CD4-positive, alpha-beta T cell treated with Interleukin-10 for 1 hour (primary cell): ENCODE measurements around the gene UBAC2.

Source experiments
- DNase-seq: peaks from one replicate; pipeline ENCODE4 v3.0.0-alpha.2; 2020

Gene UBAC2, protein sequence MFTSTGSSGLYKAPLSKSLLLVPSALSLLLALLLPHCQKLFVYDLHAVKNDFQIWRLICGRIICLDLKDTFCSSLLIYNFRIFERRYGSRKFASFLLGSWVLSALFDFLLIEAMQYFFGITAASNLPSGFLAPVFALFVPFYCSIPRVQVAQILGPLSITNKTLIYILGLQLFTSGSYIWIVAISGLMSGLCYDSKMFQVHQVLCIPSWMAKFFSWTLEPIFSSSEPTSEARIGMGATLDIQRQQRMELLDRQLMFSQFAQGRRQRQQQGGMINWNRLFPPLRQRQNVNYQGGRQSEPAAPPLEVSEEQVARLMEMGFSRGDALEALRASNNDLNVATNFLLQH

DNA sequence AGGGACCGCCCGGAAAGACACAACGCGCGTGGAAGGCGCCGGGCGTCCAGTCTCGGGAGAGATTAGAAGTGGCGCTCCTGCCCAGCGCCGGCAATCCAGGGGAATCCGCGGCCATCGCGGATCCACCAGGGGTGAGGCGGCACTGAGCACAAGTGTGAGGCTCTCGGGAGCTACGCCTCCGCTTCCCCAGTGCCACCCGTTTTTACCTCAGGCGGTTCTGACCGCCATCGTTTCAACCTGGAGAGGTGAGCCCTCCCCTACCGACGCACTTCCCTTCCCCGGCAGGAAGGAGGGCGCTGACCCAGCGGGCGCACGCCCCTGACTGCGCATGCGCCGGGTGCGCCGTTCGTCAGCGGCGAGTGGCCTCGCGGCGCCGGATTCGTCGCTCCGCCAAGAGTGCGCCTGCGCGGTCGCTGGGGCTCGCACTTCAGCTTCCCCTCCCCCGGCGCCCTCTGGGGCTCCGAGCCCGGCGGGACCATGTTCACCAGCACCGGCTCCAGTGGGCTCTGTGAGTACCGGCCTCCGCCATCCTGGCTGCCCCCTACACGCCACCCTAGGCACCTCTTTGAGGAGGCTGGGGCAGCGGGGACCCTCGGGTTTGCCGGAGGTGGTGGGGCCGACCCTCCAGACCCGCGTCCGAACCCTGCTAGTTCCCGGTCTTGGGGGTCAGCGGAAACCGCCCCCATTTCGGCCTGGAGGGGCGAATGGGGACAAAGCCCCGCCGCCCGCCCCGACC is at the start of gene UBAC2:
UBAC2 (plus strand) TSS at position 423 of the 736 bp plus-strand sequence; CDS start at position 478, 55 bp downstream.
- peak; percentile 97 for DNase-seq

DNA sequence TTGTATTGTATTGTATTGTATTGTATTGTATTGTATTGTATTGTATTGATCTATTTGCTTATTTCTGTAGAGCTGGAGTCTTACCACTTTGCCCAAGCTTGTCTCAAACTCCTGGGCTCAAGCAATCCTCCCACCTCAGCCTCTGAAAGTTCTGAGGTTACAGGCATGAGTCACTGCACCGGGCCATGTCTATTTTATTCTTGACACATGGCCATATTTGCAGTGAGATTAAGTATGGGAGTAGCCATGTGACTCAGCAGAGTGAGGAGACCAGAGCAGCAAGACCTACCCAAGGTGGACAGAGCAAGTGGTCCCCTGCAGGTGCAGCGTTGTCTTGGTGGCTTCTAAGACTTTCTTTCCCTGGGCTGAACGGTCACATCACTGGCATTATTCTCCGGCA is 49.1 kb upstream of the UBAC2 start:
- no peak for DNase-seq

DNA sequence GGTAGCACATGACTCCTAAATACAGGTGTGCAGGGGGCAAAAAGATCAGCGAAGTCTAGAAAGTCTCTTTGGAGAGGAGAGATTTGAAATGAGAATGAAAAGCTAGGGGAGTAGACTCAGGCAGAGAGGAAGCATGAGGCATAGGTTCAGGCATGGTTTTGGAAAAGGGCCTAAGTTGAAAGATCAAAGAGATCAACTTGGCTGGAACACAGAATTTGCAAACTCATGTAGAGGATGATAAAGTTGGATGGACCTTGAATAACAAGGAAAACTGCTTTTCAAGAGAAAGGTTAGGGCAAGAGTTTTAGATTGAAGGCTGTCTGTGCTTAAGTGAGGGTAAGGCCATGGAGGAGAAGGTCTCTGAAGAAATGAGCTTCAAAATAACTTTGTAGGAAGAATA is 47.4 kb upstream of the UBAC2 start:
- DNase-seq, result no peak

DNA sequence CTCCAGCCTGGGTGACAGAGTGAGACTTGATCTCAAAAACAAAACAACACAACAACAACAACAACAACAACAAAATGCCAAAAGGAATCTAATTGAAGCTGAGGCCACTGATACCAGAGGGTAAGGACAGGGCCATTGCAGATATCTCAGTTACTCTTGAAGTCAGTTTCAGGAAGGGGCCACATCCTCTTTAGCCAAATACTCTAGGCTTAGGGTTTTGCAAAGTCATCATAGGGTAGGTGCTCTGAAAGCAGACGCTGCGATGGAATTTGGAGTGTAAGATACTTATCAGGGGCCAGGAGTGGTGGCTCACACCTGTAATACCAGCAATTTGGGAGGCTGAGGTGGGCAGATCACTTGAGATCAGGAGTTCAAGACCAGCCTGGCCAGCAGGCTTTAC is 46.6 kb upstream of the UBAC2 start:
- no peak for DNase-seq

DNA sequence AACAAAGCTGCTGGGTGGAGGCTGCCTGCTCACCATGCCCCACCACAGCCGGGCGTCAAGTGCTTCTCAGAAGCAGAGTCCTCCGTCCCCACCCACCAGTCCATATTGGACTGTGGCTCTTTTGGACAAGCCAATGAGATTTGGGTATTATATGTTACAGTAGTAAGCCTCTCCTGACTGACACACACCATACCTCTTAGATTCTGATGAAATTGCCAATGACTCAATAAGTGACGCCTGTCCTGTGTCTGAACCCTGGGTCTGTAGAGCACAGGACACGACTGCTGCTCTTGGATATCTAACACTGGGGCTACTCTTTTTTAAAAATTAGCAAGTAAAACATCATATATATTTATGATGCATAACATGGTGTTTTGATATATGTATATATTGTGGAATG is 44.8 kb upstream of the UBAC2 start:
- DNase-seq, result no peak

DNA sequence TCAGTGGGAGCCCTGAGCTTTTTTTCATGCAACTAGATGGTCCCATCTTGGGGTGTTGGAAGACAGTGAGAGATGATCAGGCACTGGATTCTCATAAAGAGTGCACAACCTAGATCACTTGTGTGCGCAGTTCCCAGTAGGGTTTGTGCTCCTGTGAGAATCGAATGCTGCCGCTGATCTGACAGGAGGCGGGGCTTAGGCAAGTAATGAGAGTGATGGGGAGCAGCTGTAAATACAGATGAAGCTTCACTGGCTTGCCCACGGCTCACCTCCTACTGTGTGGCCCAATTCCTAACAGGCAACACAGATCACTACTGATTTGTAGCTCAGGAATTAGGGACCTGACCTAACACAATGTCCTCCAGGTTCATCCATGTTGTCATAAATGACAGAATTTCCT is 43.6 kb upstream of the UBAC2 start:
- DNase-seq, result no peak

DNA sequence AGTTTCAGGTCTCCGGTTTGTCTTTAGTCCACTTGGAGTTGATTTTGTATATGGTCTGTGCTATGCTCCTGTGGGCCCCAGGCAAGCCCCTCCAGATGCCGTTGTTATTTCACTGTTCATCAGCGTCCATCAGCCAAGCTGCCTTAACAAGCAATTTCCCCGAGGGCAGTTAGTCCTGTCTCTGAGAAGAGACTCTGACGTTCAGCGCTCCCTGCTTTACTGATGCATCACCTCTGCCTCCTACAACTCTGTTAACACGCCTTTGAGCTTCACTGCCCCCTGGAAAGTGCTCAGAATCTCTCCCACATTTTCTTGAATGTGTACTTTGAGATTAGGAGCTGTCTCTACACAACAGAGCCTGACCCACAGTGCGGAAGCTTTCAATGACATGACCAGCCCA is 41.8 kb upstream of the UBAC2 start:
- no peak for DNase-seq

DNA sequence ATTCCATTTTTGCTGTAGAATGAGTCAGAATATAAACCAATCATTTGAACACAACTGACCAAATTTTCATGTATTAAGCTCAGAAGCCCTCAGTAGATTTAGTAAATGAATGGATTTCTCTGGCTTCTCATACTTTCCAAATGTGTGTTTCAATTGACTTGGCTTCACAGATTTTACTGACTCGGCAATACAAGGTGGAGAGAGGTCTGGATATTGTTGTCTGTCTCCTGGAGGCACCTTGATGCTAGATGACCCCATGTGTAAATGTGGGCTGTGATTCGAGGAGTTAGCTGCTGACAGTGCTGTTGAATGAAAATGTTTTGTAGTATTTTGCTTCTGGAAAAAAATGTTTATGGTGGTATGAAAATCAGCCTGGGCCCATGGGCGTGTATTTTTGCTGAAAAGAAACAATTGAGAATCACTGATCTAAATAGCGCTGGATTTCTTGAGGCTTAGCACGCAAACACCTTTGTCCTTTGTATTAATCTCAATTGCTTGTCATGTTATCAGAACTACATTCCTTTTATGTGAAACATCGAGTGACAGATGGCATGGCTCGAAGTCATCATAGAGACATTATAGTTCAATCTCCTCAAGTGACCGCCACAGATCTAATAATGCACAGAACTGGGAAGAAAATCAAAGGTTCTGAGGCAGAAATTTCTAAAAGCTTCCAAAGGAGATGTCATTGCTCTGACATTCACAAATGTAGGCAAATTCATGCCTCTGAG is 41.2 kb upstream of the UBAC2 start:
- DNase-seq, result no peak

DNA sequence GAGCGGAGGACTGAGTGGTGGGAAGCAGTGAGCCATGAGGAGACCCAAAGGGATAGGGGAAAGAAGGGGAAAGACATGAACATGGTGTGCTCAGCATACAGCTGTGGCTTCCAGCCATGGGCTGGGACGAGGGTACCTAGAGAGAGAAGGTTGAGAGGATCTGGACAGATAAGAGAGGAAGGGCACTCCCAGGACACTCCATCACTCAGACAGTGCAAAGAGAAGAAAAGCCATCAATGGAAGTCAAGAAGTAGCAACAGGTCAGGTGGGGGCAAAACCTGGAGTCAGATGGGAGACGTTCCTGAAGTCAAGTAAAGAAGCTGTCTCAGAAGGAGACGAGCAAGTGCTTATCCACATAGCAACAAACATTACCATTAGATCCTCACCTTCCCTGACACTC is 40.2 kb upstream of the UBAC2 start:
- DNase-seq, result no peak

DNA sequence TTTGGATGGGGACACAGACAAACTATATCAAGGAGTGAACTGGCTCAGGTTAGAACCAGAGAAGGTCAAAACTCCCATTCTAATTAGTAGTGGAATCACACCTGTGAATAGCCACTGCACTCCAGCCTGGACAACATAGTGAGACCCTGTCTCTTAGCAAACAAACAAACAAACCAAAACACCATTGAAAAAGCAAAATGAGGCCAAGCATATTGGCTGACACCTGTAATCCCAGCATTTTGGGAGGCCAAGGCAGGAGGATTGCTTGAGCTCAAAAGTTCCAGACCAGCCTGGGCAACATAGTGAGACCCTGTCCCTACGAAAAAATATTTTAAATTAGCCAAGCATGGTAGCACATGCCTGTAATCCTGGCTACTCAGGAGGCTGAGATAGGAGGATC is 39.1 kb upstream of the UBAC2 start:
- no peak for DNase-seq

DNA sequence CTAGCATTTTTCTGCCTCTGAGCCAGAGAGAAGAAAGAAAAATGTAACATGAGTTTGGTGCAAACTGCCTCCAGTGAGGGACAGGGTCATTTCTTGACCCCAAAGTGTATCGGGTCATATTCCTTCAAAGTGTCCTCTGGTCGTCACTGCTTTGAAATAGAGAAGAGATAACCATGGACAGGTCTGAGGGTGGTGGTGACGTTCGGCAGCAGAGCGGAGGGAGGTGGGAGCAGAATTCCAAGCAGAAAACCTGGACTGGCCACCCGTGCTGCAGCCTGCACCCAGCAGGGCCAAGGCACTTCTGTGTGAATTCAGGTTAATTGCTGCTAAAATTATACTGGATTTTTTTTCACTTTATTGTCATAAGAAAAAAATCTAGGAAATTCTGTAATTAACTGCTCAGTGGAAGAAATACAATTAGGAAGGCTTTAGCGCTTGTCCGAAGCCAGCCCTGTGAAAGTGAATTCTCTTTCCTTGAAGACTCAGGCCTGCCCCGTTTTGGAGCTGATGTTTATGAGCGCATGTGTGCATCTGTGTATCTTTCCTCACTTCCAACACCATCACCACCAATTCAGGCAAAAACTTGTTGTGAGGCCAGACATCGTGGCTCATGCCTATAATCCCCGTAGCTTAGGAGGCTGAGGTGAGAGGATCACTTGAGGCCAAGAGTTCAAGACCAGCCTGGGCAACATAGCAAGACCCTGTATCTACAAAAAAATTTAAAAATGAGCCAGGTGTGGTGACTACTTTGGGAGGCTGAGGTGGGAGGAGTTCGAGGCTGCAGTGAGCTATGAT is 37.9 kb upstream of the UBAC2 start:
- DNase-seq, result no peak

DNA sequence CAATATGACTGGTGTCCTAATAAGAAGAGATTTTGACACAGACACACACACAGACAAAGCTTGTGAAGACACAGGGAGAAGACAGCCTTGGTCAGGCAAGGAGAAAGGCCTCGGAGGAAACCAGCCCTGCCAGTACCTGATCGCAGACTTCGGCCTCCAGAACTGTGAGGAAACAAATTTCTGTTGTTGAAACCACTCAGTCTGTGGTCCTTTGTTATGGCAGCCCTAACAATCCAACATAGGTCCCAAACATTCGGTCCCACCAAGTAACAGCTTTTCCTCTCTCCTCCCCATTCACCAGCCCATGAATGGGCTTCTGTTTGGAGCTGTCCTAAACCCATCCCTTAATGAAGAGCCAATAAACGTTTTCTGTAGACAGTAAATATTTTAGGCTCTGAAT is 36.4 kb upstream of the UBAC2 start:
- no peak for DNase-seq

DNA sequence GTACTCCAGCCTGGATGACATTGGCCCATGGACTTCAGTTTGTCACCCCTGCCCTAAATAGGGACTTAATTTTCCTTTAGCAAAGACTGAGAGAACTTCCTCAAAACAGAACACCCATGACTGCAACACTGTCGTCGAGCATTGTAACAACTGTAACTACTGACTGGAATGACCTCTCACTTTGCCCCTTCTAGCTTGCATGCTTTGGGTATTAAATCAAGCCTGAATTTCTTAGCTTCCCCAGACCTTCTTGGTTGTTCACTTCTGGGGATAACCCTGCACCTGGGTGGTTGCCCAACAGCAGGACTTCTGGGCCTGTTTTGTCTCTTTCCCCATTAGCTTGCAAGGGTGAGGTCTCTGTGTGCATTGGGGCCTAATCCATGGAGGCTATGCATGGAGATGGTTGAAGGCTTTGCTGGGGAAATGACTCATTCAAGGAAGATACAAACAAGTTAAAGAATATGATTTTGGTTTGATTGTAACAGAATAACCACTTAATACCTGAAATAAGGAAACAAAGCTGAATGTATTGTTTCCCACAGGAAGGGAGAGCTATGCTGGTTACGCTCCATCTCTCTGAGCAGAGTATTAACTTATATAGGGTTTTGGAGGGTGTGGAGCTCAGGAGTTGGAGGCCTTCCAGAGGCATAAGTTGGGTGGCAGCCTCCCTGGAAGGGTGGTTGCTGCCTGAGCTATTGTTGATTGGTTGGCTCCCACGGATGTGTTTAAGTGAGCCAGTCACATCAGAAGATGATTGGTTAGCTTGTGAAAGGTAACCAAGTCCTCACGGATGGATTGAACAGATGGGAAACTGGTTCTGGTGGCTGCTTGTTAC is 34.7 kb upstream of the UBAC2 start:
- no peak for DNase-seq

DNA sequence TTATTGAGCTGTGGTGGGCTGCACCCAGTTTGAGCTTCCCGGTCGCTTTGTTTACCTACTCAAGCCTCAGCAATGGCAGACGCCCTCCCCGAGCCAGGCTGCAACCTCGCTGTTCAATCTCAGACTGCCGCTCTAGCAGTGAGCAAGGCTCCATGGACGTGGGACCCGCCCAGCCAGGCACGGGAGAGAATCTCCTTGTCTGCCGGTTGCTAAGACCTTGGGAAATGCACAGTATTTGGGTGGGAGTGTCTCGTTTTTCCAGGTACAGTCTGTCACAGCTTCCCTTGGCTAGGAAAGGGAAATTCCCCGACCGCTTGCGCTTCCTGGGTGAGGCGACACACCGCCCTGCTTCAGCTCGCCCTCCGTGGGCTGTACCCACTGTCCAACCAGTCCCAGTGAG is 27.7 kb upstream of the UBAC2 start:
- DNase-seq, result no peak

DNA sequence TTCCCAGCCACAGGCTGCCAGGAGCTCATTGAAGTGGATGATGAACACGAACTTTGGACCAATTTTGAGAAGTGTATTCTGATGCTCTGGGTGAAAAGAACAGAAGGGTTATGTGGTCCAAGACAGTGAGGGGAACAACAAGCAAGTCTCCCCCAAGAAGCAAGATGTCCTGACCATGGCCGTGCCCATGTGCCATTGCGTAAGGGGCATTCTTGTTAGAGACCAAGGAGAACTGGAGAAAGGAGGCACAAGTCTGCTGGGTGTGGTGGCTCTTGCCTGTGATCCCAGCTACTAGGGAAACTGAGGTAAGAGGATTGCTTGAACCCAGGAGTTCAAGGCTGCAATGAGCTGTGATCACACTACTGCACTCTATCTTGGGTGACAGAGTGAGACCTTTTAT is 27.0 kb upstream of the UBAC2 start:
- no peak for DNase-seq

DNA sequence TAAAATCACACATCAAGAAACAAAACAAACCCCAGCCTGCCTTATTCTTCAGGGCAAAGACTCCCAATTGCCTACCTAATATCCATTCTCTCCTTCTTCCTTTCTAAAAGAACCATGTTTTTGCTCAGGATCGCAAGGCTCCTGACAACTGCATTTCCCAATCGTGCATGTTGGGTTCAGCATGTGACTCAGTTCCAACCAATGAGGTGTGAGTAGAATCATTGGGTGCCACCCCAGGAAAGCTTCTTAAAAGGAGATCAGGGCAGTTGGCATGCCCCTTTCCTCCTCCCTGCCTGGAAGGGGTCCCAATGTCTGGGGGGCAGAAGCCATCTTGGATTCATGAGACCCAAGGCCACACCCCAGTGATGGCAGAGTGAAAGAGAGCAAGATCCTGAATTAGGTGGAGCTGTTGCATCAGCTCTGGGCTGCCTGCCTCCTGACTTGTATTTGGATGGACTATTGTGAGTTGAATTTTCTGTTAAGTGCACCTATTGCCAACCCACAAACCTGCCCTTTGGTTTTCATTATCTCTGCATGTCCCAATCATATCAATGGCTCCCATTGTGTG is 26.0 kb upstream of the UBAC2 start:
- no peak for DNase-seq

DNA sequence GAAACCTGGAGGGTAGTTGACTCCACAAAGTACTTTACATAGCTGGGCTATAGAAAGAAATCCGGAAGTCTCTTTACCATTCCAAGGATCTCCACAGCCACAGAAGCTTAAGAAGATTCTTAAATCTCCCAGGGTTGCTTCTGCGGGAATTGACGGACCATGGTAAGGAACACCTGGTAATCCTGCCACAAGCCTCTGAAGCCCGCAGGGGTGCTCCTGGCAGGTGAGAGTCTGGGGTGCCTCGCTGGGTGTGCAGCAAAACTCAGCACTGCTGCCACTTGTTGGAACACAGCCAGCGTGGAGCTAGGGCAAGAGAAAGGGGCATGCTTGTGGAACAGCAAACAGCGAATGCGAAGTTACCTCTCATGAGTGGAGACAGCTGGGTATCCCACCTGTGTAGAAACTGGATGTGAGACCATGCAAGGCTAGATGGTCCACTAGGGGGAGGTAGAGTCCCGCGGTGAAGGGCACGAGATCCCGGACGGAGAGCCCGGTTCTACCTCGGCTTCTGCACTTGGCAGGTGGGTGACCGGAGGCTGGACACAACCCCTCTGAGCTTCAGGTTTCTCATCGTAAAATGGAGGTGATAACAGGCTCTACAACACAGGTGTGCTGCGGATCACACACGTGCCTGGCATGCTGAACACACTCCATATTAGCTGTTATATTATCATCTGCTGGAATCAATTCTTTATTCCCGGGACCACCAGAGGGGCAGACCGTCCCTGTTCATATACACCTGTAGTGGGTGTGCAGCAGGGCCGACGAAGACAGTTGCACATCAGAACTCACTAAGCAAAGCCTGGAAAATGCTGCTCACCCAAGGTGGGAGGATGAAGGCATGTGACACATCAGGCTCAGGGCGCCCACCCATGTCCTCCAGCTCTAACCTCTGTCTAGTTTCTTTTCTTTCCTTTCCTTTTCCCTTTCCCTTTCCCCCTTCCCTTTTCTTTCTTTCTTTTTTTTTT is 24.1 kb upstream of the UBAC2 start:
- DNase-seq, result peak; percentile 84

DNA sequence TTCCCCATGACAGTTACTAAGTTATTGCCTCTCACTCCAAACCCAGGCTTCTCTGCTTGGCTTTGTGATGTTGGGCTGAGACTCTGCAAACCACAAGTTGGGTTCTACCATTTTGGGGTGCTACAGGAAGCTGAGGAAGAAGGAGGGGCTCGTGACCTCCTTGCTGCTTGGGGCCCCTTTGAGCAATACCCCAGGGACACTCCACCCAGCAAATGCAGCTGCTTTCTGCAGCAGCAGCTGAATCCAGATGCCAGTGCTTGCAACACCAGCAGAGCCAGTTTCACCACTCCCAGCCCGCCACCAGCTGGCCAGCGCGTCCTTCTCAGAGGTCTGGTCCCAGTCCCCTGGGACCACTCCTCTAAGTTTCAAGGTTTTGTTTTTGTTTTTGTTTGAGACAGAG is 22.0 kb upstream of the UBAC2 start:
- peak; percentile 30 for DNase-seq

DNA sequence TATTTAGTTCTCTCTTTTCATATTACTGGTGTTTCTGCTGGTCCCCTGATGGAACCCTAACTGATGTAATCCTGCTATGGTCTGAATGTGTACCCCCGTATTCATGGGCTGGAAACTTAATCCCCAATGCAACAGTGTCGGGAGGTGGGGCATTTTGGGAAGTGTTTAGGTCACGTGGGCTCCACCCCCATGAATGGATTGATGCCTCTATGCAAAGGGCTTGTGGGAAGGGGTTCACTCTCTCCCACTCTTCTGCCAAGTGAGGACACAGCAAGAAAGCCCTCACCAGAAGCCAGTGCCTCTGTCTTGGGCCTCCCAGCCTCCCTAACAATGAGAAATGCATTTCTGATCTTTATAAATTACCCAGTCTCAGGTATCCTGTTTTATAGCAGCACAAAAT is 21.2 kb upstream of the UBAC2 start:
- DNase-seq, result no peak

DNA sequence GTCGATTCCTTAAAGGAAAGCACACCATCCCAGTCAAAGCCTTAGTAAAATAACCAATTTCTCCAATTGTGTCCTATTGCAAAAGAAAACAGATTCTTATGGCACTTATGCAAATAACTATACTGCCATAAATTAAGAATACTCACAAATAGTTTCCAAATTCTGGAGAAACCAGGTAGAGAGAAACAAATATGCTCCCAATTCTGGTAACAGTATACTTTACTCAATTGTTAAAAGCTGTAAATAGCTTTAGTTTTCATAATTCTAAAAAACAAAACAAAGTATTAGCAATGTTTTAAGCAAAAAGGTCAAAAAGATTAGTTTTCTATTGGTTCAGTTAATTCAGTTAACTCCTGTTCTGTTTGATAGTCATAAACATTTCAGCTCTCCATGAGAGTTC is 18.2 kb upstream of the UBAC2 start:
- DNase-seq, result peak; percentile 12

DNA sequence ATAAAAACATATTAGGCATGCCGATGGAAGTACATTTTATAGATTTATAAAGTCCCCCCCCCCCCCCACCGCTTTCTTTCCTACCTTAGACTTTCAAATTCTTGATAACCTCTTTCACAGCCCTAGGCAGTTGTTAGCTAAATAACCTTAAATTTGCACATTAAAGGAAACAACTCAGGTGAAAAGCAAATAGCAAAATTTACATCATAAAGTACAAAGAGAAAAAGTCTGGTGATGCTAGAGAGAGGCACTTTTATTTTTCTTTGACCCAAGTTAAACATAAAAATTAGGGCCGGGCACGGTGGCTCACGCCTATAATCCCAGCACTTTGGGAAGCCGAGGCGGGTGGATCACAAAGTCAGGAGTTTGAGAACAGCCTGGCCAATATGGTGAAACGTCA is 15.0 kb upstream of the UBAC2 start:
- no peak for DNase-seq
